GM10266 (cell line): ENCODE data around the gene FAM187B.
"Not testable (repeated sequence)": the region's sequence is repeated elsewhere in the genome, so short reads cannot be mapped to it uniquely, and the experiment has no call there.

ENCODE experiments used
- DNase-seq: peaks from one replicate; pipeline ENCODE4 v3.0.0; 2012; ENCODE audit errors: extremely low spot score
- TF ChIP-seq, protein P1 (sequence below): IDR thresholded peaks from 2 replicates; pipeline ENCODE4 v1.5.1; 2012; ENCODE audit warnings: mild to moderate bottlenecking, low read depth; ENCODE audit not compliant: control insufficient read depth, insufficient read depth; ENCODE audit errors: missing control alignments

Gene FAM187B

GRCh38 chr19:35240327-35240726 lies 11.8 kb upstream of the FAM187B start:
- no peak for DNase-seq
- TF ChIP-seq, protein P1, sequence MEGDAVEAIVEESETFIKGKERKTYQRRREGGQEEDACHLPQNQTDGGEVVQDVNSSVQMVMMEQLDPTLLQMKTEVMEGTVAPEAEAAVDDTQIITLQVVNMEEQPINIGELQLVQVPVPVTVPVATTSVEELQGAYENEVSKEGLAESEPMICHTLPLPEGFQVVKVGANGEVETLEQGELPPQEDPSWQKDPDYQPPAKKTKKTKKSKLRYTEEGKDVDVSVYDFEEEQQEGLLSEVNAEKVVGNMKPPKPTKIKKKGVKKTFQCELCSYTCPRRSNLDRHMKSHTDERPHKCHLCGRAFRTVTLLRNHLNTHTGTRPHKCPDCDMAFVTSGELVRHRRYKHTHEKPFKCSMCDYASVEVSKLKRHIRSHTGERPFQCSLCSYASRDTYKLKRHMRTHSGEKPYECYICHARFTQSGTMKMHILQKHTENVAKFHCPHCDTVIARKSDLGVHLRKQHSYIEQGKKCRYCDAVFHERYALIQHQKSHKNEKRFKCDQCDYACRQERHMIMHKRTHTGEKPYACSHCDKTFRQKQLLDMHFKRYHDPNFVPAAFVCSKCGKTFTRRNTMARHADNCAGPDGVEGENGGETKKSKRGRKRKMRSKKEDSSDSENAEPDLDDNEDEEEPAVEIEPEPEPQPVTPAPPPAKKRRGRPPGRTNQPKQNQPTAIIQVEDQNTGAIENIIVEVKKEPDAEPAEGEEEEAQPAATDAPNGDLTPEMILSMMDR: no peak

- DNase-seq: not testable (repeated sequence)
Observed at GRCh38 chr19:35239597-35239996, 11.1 kb upstream of the FAM187B start.

DNA sequence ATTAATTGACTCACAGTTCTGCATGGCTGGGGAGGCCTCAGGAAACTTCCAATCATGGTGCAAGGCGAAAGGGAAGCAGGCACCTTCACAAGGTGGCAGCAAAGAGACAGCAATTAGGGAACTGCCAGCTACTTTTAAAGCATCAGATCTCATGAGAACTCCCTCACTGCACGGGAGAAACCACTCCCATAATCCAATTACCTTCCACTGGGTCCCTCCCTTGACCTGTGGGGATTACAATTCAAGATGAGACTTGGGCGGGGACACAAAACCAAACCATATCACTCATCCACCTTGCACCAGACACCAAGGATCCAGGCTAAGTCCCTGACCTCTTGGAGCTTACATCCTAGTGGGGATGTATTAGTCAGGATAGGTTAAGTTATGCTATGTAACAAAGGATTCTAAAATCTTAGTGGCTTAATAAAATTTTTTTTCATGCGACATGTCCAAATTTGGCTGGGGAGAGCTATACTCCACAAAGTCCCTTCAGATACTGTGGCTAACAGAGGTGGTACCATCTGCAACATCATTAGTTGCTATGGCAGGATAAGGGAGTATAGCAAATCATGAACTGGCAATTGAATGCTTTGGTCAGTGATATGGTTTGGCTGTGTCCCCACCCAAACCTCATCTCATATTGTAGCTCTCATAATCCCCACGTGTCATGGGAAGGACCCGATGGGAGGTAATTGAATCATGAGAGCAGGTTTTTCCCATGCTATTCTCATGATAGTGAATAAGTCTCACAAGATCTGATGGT lies 8.3 kb upstream of the FAM187B start:
- no peak for DNase-seq
- TF ChIP-seq, protein P1: peak; percentile 40

DNA sequence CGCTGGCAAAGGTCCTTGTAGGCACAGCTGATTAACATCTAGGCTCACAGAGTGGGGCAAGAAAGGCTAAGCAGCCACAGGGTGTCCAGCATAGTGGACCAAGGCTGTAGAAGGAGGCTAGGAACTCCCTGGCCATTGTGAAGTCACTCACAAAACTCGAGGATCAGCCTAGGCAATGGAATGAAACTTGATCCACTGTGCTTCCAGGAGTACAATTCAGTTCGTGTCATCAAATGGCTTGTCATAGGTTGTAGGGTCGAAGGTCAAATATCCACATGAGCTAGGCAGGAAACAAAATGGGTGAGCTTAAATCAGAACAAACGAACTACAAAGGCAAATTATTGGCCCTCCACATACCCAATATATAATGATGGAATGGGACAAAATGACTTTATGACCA lies 4.4 kb upstream of the FAM187B start:
- TF ChIP-seq, protein P1: no peak
- no peak for DNase-seq

DNA sequence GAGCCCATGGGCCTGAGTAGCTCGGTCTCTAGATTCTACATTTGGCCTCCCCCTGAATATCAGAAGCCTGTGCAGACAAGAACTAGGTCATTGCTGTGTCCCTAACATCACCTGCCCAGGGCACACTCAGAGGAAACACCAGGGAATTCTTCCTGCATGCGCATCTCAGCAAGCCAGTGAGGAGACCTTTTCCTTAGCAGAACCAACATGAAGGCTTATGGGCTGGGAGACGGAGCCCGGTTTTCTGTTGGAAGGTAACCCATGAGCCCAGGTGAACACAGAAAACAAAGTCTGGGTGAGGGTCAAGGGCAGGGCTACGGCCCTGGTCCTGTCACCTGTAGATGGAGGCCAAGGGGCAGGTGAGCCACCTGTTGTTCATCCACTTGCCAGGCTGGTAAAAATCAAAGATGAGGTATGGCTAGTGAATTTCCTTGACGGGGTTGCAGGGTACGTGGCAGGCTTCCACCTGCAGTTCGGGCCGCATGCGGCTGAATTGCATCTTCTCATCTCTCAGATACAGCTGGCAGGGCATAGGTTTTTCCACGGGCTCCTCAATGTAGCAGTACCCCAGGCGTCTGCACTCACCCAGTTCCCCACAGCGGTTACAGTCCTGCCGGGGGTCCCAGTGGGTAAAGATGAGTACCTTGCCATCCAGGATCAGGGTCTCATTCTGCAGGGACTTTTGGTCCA lies 3.6 kb upstream of the FAM187B start:
- TF ChIP-seq, protein P1: no peak
- no peak for DNase-seq

DNA sequence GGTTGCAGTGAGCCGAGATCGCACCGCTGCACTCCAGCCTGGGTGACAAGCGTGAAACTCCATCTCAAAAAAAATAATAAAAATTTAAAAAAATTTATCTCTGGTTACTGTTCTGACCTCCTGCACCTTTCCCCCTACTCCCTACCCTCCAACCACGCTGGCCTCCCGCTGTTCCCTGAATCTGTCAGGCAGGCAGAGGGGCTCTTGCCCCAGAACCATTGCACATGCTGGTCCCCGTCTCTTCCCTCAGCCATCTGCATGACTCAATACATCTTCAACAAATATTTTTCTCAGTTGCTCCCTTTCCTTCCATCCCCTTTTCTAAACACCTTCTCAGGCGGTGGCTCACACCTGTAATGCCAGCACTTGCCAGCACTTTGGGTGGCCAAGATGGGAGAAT lies 1.1 kb upstream of the FAM187B start:
- TF ChIP-seq, protein P1: no peak
- DNase-seq: no peak

- TF ChIP-seq, protein P1: no peak
- no peak for DNase-seq
Observed at GRCh38 chr19:35226748-35227147, 1.8 kb downstream of the FAM187B start.

GRCh38 chr19:35225951-35226350 lies 2.6 kb downstream of the FAM187B start:
- TF ChIP-seq, protein P1: no peak
- DNase-seq: no peak
